Activated CD8-positive, alpha-beta memory T cell treated with anti-CD3 and anti-CD28 coated beads for 24 hours (primary cell): ENCODE results near the gene AFF3.

Experiments
- DNase-seq: peaks from one replicate; pipeline ENCODE4 v3.0.0-alpha.2; 2020

The AFF3 gene

GRCh38 chr2:100004959-100005387 is 137.4 kb downstream of the AFF3 start:
- no peak for DNase-seq

- DNase-seq, result no peak
Measured at GRCh38 chr2:100004348-100004884, 138.0 kb downstream of the AFF3 start.

DNA sequence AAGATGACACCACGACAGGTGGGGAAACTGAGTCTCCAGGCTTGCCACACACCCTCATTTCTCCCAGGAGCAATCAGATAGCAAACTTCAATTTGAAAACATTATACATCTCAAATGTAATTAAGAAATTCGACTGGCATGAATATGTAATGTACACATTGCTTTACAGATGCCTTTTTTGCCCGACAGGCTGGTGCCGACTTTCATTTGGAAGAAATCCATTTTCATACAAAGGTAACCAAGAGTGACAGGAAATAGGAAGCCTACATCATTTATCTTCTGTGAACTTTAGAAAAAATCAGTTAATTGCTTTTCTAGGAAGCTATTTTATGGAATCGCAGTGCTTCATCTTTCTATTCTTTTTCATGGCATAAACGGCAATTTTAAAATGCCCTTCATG is 140.3 kb downstream of the AFF3 start:
- DNase-seq, result no peak

DNA sequence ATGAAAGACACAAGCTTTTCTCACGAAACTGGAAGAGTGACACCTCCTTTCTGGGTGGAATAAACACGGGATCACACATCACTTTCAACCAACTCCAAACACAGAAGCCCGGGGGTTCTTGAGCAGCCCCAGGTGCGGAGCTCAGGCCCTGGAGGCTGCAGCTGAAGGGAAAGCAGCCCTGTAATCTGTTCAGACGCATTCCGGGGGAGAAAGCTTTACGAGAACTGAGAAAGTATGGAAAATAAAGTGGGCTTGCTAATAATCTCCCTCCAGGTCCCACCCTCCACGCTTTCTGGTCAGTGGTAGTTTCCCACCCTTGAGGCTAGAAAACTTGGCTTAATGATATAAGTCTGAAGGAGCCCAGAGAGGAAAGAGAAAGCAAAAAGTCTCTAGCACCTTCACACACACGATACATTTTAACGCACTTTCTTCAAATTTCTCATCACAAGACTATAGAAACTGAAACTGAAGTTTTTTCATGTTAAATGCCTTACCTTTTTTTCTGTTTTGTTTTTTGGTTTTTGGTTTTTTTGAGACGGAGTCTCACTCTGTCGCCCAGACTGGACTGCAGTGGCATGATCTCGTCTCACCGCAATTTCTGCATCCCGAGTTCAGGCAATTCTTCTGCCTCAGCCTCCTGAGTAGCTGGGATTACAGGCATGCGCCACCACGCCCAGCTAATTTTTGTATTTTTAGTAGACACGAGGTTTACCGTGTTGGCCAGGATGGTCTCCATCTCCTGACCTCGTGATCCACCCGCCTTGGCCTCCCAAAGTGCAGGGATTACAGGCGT is 141.3 kb downstream of the AFF3 start:
- DNase-seq, result no peak

DNA sequence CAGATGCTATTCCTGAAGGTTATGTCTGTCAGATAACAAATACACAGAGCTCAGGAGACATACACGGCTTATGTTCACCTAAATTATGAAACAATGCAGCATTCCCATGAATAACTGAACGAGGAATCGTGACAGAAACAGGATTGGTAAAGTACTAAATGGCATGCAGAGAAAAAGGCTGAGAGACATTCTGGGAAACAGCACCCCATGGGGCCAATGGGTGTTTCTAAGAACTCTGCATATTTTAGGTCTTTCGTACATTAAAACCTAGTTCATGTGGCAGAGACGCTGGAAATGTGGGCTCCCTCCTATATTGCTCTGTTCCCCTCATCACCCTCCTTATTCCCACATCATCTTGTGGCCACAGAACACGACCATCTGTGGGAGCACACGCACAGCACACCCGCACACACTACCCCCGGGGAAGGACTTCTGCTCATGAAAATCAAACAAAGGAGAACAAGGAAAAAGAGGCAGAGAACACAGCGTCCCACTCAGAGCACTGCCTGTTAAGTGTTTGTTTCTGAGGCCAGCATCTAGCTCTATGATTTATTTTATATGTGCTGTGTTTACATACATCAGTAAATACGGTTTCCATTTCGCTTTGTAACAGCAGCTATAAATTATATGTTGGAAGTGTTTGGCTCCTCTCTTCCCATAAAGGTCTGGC is 143.6 kb downstream of the AFF3 start:
- no peak for DNase-seq

DNA sequence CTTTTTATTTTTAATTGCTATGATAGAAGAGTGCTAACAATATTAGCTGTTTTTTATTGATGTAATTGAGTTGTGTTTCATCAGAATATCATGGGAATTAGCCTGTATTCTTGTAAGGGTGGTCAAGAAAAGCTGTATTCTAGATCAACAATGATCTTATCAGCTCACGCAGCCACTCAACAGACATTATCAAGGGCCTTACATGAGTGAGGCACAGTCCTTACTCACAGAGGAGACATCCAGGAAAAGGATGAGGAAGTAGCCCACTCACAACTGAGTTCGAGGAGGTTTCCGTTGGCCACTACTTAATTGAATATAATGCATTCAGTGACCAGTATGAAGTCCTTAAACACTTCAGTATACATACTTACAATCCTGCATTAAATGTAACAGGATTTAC is 152.5 kb downstream of the AFF3 start:
- DNase-seq, result no peak

DNA sequence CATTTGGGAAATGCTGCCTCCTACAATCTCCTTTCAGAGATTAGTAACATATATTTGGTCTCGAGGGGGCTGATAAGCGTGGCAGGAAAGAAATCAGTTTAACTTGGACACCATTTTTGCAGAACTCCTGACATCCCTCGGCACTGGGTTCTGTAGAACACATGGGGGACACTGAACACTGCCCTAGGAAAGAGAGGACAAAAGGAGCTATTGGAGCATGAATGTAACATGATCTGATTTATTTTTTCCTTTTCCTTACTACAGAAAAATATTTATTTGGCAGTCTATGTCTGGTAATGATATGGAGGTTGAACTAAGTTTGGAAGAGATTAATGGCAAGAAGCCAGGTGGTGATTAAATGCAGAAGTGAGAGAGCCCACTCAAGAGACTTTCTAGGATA is 153.8 kb downstream of the AFF3 start:
- DNase-seq, result no peak

DNA sequence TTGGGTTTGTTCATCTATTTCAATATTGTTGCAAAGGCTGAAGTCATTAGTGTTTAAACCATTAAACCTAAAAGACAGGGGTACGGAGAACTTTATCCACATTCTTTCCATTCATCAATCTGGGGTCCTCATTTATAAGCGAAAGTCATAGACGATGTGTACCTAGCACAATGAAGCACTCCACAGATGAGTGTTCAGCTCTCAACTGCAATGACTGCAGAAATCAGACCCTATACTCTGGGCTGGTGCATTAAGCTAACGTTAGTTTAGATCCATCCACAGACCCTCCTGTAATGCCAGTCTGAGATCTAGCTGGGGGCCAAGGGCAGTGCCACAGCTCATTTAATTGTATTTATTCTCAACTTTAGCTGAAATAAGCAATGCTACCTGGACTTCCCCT is 155.2 kb downstream of the AFF3 start:
- DNase-seq, result no peak

DNA sequence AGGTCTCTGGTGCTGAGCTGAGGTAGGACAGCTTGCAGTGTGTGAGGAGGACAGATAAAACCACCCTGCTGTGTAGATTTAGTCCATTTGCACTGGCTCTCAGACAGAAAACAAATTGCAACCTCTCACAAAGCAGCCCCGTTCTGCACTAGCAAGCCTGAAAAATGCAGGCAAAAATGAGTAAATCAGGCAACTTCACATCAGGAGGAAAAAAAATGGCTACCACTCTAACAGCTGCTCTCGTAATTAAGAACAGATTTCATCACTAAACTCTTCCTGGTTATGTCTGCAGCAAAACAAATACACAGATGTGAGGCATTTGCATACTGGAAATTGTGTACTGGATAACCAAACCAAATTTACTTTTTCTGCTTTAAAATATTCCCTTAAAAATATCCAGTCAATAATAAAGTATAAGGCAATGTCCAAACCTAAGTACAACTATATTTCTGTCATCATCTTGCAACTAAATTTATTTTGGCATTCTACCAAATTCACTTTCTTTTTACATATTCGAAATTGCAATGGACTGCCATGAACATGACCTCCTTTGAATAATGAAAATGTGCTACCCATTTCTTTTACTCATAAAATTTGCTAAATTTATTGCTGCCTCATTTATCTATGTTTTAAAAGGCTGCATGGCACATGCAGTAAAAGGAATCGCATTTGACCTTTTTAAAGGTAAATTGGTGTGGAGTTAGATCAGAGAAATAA is 157.4 kb downstream of the AFF3 start:
- DNase-seq, result no peak

GRCh38 chr2:99982744-99983143 is 159.6 kb downstream of the AFF3 start:
- no peak for DNase-seq

DNA sequence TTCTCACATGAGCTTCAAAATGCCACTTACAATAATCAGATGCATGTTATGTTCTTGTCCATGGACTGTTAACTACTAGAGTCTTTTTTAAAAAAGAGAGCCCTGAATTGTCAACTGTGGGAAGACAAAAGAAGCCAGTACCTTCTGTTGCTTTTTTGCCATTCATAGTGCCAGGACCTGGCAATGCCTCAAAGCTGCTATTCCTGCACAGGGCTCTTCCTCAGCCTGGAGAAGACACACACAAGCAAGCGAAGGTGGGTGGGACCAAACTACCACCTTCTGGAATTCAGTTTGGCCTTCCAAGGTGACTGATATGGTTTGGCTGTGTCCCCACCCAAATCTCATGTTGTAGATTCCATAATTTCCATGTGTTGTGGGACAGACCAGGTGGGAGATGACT is 160.6 kb downstream of the AFF3 start:
- no peak for DNase-seq

DNA sequence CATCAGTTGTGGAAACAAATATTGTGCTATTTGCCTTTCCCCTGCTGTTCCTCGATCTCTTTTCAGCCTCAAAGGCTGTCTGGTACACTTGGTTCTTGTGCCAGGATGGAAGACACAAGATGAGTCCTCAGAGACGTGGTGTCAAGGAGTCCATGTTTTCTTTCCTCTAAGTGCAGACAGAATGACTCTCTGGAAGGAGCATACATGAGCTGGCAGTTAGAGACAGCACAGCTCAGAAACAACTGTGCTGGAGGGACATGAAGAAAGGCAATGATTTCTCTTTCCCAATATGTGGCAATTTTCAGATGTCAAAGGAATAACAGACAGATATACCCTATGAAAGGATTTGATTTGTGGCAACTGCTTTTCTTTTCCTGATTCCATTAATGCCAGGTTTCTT is 162.2 kb downstream of the AFF3 start:
- no peak for DNase-seq

DNA sequence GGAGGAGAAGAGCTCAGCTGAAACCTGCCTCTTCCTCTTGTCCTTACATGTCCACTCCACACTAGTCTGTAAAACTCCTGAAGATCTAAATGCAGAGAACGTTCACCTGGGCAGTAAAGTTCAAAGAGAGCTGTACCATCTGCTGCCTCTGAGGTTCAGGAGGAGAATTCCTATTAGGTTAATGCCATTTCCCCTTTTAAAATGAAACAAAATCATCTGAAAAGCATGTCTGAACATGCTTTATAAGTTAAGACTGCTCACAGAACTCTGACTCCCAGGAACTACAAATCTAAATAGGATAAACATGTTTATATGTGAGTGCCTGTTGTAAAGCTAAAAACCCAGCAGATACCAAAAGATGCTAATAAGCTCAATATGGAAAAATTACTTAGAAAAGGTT is 164.4 kb downstream of the AFF3 start:
- DNase-seq, result no peak

GRCh38 chr2:99975386-99975785 is 167.0 kb downstream of the AFF3 start:
- no peak for DNase-seq

GRCh38 chr2:99974682-99975375 is 167.6 kb downstream of the AFF3 start:
- no peak for DNase-seq

DNA sequence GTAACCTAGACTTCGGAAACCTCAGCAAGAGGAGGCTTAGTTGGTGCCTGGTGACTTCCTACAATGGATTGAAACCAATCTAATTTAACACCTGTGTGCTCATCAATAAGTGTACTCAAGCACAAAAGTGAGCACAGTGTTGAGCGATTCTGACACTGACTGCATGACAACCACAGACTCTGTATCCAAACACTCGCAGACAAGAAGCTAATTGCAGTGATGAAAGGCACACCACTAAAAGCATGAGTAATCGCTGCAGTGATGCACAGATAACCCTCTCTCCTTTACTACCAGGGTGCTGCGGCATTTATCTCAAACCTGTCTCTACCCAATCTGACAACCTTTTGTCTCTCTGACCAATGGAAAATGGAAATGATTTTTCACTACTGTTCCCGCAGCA is 168.1 kb downstream of the AFF3 start:
- no peak for DNase-seq

- no peak for DNase-seq
Measured at GRCh38 chr2:99971326-99971900, 171.0 kb downstream of the AFF3 start.

GRCh38 chr2:99970292-99970868 is 172.0 kb downstream of the AFF3 start:
- DNase-seq, result no peak

GRCh38 chr2:99961196-99961913 is 181.0 kb downstream of the AFF3 start:
- DNase-seq, result no peak

DNA sequence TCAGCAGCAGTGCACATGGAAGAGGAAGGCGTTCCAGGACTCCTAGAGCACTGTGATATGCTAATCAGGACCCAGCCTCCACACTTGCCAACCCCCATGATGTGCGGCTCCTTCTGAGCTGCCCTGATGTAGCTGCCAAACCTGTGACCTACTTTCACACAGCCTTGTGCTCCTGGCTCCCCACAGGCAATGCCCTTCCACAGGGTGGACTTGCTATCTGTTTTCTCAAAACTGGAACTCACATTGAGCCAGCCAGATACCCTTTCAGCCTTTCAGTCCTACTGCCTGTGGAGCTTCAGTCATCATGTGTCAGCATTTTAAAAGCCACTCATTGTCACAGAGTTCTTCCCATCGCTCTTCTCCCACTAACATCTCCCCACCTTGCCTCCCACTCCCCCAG is 181.6 kb downstream of the AFF3 start:
- DNase-seq, result no peak

DNA sequence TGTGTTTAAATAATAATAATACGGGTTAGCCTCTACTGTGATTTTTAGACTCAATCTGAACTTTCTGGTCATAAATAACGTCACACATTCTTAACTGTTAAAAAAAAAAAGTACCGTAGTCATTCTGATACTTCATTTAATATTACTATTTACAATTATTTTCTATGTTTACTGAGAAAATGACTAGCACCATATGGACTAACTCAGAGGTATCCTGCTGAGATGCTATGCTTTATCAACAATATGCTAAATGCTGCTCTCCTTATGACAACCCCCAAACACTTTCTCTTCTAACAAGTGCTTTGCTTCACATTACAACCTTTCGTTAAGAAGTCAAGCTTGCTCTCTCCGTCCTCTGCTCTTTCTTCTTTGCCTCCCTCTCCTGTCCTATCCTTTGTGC is 182.1 kb downstream of the AFF3 start:
- DNase-seq, result no peak
